Tibial artery (tissue), 4 donors: Measurements from ENCODE around the gene NME1.

Experiments used
- DNase-seq, 2 donors: peaks; one replicate each; pipeline ENCODE4 v3.0.0-alpha.2; 2019
- H3K27ac ChIP-seq, 2 donors: fragments of 200-600 bp; sonication (generic) in 1 of 2; 1 replicate in 1 of 2; 2 replicates in 1 of 2; pipeline ENCODE4 v1.5.1; 2018 to 2019; ENCODE audit warnings: mild to moderate bottlenecking in 1 of 2
- H3K27me3 ChIP-seq, 2 donors: fragments of 200-600 bp; sonication (generic) in 1 of 2; one replicate each; pipeline versions ENCODE4 v1.5.1 to v1.6.0; 2016 to 2019
- H3K36me3 ChIP-seq, 3 donors: fragments of 200-600 bp; sonication (generic) in 2 of 3; one replicate each; pipeline ENCODE4 v1.5.1; 2016 to 2019; ENCODE audit warnings: mild to moderate bottlenecking in 2 of 3
- H3K4me1 ChIP-seq, 4 donors: fragments of 200-600 bp; sonication (generic) in 2 of 4; 1 replicate in 3 of 4; 2 replicates in 1 of 4; pipeline ENCODE4 v1.5.1; 2016 to 2019
- H3K4me3 ChIP-seq, 2 donors: fragments of 200-600 bp; sonication (generic) in 1 of 2; 1 replicate in 1 of 2; 2 replicates in 1 of 2; pipeline ENCODE4 v1.5.1; 2018 to 2019; ENCODE audit warnings: mild to moderate bottlenecking in 2 of 2
- H3K9me3 ChIP-seq, 3 donors: fragments of 200-600 bp; sonication (generic) in 1 of 3; one replicate each; pipeline ENCODE4 v1.5.1; 2016 to 2019
- CTCF ChIP-seq, 2 experiments: fragments of 200-600 bp in 1 of 2; fragments of 450-650 bp in 1 of 2; IDR thresholded peaks; one replicate each; pipeline ENCODE4 v1.5.1; 2017 to 2019; ENCODE audit warnings: antibody characterized with exemption in 2 of 2, mild to moderate bottlenecking in 1 of 2, moderate library complexity in 1 of 2
- intact Hi-C: fragments of 100-400 bp; cut with DNase I; formaldehyde crosslinking; loops from one replicate; pipeline ENCODE4 v1.15.0; 2023; ENCODE audit warnings: low total_unique reads

Gene NME1

GRCh38 chr17:51142597-51142996 lies 10.8 kb upstream of the NME1 start:
- TF ChIP-seq CTCF (IDR thresholded peaks at IDR 0.05): no peak
- Histone ChIP-seq H3K27ac (no peak overlapping the region), H3K36me3 (no peaks in the 10 kb centered on the region), H3K4me1 (no peaks in the 10 kb centered on the region), H3K27me3 (no peaks in the 10 kb centered on the region), H3K9me3 (no peaks in the 10 kb centered on the region), H3K4me3 (no peak overlapping the region)
- intact Hi-C loops: no loop called here
- no peak for DNase-seq

GRCh38 chr17:51144266-51145022 lies 8.9 kb upstream of the NME1 start:
- Histone ChIP-seq H3K27me3 (no peaks in the 10 kb centered on the region), H3K4me3 (no peak overlapping the region), H3K9me3 (no peaks in the 10 kb centered on the region), H3K27ac (no peak overlapping the region), H3K36me3 (no peaks in the 10 kb centered on the region), H3K4me1 (no peaks in the 10 kb centered on the region)
- no peak for DNase-seq
- TF ChIP-seq CTCF (IDR thresholded peaks at IDR 0.05): no peak
- intact Hi-C loops: no loop called here

- no peaks in the 10 kb centered on the region for H3K27me3 ChIP-seq
- no peaks in the 10 kb centered on the region for H3K36me3 ChIP-seq
- intact Hi-C loops: no loop called here
- H3K9me3 ChIP-seq: no peaks in the 10 kb centered on the region
- H3K27ac ChIP-seq: no peak overlapping the region
- no peak overlapping the region for H3K4me3 ChIP-seq
- no peak for DNase-seq
- H3K4me1 ChIP-seq: peaks cover 0 to 5% (median 0%) of the 10 kb centered on the region in 4 donors
- TF ChIP-seq CTCF (IDR thresholded peaks at IDR 0.05): no peak
Observed at GRCh38 chr17:51147650-51148049, 5.7 kb upstream of the NME1 start.

- Histone ChIP-seq H3K36me3 (no peaks in the 10 kb centered on the region), H3K4me1 (peaks cover 0 to 12% (median 2%) of the 10 kb centered on the region in 4 donors), H3K27me3 (no peaks in the 10 kb centered on the region), H3K4me3 (no peak overlapping the region), H3K9me3 (no peaks in the 10 kb centered on the region), H3K27ac (no peak overlapping the region)
- intact Hi-C loops: no loop called here
- TF ChIP-seq CTCF (IDR thresholded peaks at IDR 0.05): no peak
- no peak for DNase-seq
Observed at GRCh38 chr17:51149163-51149562, 4.2 kb upstream of the NME1 start.

- Histone ChIP-seq H3K27me3 (no peaks in the 10 kb centered on the region), H3K27ac (no peak overlapping the region), H3K36me3 (no peaks in the 10 kb centered on the region), H3K9me3 (no peaks in the 10 kb centered on the region), H3K4me1 (peaks cover 0 to 21% (median 6%) of the 10 kb centered on the region in 4 donors), H3K4me3 (no peak overlapping the region)
- TF ChIP-seq CTCF (IDR thresholded peaks at IDR 0.05): no peak
- DNase-seq: no peak
- intact Hi-C loops: loop anchor here (10.0 kb wide), 1 partner anchor 306 kb away; no protein-coding TSS in a partner anchor
Observed at GRCh38 chr17:51150932-51151331, 2.4 kb upstream of the NME1 start.
